Gastroesophageal sphincter (tissue), 3 donors: ENCODE measurements around the gene DLGAP5.

Experiments used
- CTCF ChIP-seq, 4 experiments: fragments of 200-600 bp in 2 of 4; fragments of 450-650 bp in 2 of 4; sonication (generic) in 1 of 4; IDR thresholded peaks; one replicate each; pipeline ENCODE4 v1.5.1; 2017 to 2019; ENCODE audit warnings: antibody characterized with exemption in 4 of 4, mild to moderate bottlenecking in 2 of 4, moderate library complexity in 2 of 4
- EP300 ChIP-seq: sonication (generic); formaldehyde crosslinking; IDR thresholded peaks from one replicate; pipeline ENCODE4 v1.6.1; 2017; ENCODE audit warnings: antibody characterized with exemption, mild to moderate bottlenecking
- POLR2A ChIP-seq, 2 donors: fragments of 450-650 bp; IDR thresholded peaks; one replicate each; pipeline ENCODE4 v1.6.1; 2017; ENCODE audit warnings: antibody characterized with exemption in 2 of 2, mild to moderate bottlenecking in 2 of 2, moderate library complexity in 1 of 2
- POLR2AphosphoS5 ChIP-seq: sonication (generic); formaldehyde crosslinking; IDR thresholded peaks from one replicate; pipeline ENCODE4 v1.6.1; 2017; ENCODE audit warnings: antibody characterized with exemption

GRCh38 chr14:55130196-55130550 lies 61.2 kb downstream of the DLGAP5 start:
- TF ChIP-seq CTCF (IDR thresholded peaks at IDR 0.05) (no peak), POLR2A (IDR thresholded peaks at IDR 0.05) (no peak), EP300 (no peak), POLR2AphosphoS5 (no peak)
